HG03039 (cell line): Measurements from ENCODE around the gene B4GALT7.
A peak's percentile ranks its signal among the peaks of the same experiment; 100 is the strongest.
"Not testable (repeated sequence)": the region's sequence is repeated elsewhere in the genome, so short reads cannot be mapped to it uniquely, and the experiment has no call there.

Experiments
- ATAC-seq: cut with Tn5 transposase; IDR thresholded peaks from one replicate; pipeline ENCODE4 v1.9.1; 2021; ENCODE audit warnings: mild to moderate bottlenecking, moderate library complexity; ENCODE audit not compliant: unreplicated experiment

The B4GALT7 gene, protein sequence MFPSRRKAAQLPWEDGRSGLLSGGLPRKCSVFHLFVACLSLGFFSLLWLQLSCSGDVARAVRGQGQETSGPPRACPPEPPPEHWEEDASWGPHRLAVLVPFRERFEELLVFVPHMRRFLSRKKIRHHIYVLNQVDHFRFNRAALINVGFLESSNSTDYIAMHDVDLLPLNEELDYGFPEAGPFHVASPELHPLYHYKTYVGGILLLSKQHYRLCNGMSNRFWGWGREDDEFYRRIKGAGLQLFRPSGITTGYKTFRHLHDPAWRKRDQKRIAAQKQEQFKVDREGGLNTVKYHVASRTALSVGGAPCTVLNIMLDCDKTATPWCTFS

DNA sequence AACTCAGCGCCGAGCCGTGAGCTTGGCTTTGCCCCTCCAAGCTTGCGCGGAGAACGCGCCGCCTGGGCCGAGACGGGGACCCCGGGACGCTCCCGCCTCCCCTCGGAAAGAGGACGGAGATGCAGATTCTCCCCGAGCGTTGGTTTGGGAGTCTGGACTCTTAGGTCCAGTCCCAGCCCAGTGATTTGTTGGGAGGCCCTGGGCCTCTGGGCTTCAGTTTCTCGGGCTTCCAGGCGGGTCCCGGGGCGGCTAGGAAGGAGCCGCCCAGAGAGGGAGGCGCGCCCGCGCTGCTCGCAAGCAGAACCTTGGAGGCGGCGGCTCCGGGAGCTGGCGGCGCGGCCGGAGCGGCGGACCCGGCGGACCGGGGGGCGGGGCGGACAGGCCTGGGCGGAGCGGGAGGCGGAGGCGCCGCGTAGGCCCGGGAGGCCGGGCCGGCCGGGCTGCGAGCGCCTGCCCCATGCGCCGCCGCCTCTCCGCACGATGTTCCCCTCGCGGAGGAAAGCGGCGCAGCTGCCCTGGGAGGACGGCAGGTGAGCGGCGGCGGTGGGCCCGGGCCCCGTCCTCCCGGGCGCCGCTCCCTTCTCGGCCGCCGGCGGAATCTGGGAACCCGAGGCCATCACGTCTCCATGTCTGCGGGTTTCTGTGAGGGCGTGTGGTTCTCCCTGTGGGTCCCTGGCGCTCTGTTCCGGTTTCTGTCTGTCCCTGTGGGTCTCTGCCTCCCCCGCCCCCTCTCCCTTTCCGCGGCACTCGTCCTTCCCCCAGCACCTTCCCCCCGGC lies at the start of gene B4GALT7:
B4GALT7 (plus strand) TSS at position 402 of the 777 bp plus-strand sequence; CDS start at position 481, 79 bp downstream.
- ATAC-seq, result peak; percentile 75

DNA sequence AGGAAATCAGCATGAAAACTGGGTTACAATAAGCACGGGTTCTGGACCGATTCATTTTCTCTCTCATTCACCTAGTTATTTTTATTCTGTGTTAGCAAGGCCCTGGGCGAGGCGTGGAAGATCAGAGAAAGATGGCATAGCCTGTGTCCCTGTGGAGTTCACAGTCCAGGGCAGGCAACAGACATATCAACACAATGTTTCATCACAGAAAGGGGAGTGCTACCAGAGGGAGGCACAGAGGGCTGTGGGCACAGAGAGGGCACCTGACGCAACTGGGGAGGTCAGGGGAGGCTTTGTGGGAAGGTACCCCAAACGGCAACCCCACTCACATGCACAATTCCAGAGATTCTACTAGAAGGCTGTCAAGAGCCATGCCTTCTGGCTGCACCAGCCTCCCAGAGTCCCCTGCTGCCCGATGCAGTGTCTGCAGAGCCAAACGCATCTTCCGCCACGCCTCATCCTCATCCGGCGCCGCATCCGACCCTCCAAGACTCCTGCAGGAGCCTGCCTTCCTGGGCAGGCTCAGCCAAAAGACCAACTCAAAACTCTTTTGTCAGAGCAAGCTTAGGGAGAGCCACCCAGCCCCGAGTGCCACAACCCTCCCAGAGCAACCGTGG lies 47.0 kb upstream of the B4GALT7 start:
- no peak for ATAC-seq

DNA sequence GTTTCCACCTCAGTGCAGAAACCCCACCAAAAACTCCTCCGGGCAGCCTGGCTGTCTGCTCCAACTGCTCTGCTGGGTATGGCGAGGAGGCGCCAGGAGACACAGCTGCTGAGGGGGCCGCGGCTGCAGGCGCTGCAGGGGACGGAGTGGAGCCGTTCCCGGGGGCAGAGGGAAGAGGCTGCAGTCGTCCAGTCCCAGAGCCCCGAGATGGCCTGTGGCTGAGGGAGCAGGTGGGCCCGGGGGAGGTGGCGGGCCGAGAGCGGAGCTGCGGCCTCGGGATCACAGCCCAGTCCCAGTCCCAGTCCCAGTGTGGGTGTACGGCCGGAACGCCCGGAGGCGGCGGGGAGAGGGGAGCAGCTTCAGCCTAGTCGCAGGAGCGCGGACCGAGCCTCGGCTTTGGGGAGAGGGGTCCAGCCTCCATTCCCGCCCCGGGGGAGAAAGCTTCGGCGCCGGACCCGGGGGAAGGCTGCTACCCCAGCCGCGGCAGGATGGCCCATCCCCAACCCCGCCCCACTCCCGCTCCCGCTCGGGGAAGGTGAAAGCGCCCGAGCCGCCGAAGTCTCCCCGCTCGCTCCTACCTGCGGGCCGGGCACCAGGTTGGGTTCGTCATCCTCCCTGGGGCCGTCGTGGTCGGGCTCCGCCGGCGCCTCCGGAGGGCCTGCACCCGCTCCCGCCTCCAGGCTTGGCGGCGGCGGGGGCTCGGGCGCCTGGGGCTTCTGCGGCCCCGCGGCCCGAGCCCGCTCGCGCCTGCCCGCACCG lies 46.1 kb upstream of the B4GALT7 start:
- ATAC-seq, result peak; percentile 37

DNA sequence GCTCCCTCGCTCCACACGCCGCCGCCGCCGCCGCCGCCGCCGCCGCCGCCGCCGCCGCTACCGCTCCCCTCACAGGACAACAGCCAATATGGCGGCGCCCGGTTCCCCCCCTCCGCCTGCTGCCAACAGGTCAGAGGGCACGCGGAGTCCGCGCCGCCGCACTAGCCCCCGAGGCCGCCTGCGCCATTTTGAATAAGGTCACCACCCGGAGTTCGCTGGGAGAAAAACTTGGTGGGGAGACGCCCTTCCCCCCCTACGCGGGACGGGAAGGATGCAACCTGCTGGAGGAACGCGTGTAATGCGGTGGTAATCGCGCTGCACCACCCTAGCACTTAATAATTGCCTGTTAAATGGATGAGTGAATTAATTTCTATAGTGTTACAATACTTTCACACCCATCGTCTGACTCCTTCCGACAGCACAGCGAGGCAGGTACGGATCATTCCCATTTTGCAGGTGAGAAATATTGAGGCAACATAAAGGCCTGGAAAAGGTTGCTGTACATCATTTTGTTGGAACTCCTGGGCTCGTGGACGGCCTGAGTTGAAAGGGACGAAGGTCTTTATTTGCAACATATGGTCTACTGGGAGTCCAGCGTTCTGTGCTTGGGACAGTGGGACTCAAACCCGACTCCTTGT lies 45.3 kb upstream of the B4GALT7 start, which contains the start of gene FAM193B:
FAM193B (minus strand) TSS at position 90 of the 638 bp plus-strand sequence. CDS start 105 bp downstream, outside the sequence.
- peak; percentile 90 for ATAC-seq

DNA sequence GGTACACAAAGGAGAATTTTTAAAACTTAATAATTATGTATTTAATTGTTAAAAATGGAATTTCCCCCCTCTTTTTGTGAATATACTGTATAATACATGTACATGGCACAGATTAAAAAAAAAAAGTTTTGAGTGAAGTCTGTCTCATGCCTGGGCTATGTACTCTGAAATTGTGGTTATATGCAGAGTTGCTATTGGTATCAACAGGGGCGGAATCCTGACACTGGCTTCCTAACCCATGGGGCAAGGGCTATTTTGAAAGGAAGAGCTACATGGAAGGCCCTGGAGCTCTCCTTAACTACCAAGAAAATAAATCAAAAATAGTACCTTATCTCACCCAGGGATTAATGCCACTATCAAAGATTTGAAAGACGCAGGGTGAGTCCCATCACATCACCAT lies 44.7 kb upstream of the B4GALT7 start:
- ATAC-seq, result no peak

DNA sequence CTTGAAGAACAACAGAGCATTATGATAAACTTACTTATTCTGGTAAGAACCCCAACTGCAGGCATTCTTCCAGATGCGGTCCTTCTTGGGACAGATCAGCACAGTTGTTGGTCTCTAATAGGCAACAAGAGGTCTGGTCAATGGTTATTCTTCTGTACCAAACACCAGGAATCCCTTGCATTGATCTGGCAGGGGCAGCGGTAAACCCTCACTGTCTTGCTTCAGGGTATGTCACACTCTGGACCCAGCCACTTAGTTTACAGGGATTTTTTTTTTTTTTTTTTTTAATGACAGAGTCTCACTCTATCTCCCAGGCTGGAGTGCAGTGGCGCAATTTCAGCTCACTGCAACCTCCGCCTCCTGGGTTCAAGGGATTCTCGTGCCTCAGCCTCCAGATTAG lies 44.3 kb upstream of the B4GALT7 start:
- no peak for ATAC-seq

DNA sequence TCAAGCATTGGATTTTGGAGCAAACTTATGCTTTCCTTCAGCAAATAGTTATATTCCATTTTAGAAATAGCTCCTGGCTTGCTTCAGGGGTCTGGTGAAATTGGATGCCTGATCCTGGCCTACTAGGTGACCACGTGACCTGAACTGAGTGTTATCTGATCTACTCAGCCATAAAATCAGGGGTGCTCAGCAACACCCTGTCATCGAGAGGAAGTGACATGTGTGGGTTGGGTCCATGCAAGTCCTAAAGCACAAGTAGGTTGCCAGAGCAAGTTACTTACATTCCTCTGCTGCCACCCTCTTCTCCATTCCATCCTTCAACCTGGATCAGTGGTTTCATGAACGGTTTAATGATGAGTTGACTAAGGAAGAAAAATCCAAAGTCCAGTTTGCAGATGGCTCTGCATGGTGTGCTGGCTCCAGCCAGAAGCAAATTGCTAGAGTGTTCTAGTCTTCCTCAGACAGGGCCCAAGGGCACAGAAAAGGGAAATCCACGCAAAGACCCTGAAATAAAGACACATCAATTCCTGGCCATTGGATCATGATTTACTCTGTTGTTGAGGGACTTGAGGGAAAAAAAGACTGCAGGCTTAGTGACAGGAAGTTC lies 42.8 kb upstream of the B4GALT7 start:
- no peak for ATAC-seq

DNA sequence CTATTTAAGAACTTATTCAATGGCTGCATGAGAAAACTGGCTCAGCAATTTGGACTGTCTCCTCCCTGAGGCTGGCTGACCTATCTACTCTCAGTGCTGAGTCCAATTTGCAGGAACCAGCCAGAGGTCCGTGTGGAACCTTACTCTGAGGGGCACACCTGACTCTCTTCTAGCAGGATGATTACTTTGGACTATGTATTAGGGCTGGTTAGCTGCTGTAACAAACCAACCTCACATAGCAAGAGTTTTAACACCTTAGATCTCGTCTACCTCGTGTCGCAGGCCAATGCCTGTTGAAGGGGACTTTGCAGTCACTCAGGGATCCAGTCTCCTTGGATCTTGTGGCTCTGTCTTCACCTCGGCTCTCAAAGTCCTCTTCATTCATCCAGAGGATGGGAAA lies 42.1 kb upstream of the B4GALT7 start:
- no peak for ATAC-seq

DNA sequence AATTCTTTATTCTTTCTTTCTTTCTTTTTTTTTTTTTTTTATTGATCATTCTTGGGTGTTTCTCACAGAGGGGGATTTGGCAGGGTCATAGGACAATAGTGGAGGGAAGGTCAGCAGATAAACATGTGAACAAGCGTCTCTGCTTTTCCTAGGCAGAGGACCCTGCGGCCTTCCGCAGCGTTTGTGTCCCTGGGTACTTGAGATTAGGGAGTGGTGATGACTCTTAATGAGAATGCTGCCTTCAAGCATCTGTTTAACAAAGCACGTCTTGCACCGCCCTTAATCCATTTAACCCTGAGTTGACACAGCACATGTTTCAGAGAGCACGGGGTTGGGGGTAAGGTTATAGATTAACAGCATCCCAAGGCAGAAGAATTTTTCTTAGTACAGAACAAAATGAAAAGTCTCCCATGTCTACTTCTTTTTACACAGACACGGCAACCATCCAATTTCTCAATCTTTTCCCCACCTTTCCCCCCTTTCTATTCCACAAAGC lies 40.4 kb upstream of the B4GALT7 start:
- not testable (repeated sequence) for ATAC-seq

DNA sequence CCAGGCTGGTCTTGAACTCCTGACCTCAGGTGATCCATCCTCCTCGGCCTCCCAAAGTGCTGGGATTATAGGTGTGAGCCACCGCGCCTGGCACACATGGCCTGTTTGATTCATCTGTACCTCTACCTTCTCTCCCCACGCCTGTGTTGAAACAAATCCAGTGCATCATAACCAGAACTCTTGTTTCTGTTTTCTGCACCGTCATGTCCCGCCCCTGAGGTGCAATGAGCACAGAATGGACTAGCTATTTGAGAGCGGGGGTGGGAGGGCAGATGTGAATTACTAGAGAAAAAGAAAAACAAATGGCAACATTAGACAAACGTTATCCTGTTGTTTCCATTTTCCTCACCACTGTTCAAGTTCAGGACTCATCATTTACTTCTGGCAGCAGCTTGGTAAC lies 34.9 kb upstream of the B4GALT7 start:
- no peak for ATAC-seq

DNA sequence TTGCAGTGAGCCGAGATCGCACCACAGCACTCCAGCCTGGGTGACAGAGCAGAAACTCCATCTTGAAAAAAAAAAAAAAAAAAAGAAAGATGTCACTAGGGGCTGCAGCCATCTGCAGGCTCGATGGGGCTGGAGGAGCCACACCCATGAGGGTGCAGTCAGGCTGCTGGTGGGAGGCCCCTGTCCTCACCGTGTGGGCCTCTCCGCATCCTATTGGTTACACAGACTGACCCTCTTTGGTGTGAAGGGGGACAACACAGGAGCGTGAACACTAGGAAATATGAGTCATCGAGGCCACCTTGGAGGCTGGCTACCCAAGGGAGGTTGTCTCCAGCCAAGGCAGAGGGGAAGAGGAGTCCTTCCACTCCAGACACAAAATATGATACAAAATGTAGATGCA lies 31.6 kb upstream of the B4GALT7 start:
- ATAC-seq, result no peak

DNA sequence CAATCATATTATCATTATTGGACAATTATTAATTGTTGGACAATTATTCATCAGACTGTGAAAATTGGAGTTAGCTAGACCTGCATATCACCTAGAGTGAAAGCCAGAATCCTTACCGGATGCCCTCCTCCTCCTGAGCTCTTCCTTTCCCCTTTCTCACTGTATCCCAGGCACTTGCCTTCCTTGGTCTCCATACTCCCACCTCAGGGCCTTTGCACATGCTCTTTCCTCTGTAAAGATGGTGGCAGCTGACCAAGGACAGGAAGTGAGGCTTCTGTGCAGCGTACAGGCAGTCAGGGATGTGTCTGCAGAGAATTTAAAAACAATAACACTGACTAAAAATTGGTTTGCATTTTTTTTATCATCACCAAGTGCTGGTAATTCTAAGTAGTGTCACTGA lies 30.0 kb upstream of the B4GALT7 start:
- ATAC-seq, result no peak

DNA sequence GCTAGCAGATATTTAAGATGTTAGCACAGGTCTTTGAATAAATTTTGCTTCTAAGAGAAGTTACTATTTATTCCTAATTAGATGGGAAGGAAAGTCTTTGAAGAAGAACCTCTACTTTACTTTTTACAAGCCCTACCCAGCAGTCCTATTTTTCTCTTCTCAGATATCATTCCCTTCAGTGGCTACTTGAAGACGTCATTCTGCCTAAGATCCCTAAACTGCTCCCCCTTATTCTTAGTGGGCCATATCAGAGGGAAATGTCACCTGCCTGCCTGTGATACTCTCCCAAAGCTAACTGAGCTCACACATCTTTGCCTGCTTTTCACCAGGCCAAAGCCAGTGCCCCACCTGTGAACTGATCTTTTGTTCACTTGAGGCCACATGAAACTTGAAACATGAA lies 24.4 kb upstream of the B4GALT7 start:
- ATAC-seq, result no peak

DNA sequence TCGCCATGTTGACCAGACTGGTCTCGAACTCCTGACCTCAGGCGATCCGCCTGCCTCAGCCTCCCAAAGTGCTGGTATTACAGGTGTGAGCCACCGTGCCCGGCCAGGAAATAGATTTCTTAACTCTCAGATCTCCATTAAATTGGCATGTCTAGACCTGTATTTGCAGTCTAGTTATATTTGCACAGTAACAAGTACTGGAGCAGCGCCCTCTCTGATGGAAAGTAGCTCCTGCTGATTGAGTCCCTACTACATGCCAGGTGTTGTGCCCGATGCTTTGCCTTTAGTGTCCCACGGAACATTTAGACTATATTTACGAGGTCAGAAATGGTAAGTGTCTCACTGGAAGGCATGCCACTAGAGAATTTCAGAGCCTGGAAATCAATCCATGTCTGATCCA lies 23.8 kb upstream of the B4GALT7 start:
- no peak for ATAC-seq

DNA sequence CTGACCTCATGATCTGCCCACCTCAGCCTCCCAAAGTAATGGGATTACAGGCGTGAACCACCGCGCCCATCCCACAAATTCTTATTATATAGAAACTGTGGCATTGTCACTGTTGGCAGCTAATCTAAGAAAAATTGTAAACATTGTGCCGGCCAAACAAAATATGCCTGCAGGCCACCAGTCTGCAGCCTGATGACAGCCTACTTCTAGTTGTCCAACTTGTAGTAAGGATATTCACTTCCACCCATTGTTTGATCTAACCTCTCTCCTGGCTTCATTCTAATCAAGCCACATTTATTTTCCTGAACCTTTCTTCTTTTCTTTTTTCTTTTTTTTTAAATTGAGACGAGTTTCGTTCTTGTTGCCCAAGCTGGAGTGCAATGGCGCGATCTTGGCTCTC lies 21.6 kb upstream of the B4GALT7 start:
- no peak for ATAC-seq

DNA sequence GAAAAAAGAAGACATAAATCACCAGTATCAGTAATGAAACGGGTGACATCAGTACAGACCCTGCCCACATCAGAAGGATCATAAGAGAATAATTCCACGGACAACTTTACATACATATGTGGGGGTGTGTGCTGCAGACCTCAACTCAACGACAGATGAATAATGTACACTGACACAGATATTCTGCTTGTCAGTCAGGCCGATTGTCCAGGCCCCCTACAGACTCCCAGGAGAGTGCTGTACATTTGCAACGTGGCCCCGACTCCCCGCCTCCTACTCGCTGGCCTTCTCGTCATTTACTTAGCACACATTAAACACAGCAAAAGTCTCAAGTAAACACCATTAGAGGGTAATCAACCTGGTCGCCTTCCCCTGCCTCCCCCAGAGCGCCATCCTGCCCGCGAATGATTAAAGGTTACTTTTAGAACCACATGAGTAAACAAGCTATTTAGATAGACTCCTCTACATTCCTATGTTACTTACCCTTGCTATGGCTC lies 11.5 kb upstream of the B4GALT7 start:
- no peak for ATAC-seq

DNA sequence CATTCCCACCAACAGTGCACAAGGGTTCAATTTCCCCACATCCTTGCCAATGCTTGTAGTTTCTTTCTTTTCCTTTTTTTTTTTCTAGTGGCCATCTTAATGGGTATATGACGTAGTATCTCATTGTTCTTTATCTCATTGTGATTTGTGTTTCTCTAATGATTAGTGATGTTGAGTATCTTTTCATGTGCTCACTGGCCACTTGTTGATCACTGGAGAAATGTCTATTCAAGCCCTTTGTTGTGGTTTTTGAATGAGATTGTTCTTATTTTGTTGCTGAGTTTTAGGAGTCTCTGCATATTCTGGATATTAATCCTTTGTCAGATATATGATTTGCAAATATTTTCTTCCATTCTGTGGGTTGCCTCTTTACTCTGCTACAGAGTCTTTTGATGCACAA lies 9.5 kb upstream of the B4GALT7 start:
- no peak for ATAC-seq

DNA sequence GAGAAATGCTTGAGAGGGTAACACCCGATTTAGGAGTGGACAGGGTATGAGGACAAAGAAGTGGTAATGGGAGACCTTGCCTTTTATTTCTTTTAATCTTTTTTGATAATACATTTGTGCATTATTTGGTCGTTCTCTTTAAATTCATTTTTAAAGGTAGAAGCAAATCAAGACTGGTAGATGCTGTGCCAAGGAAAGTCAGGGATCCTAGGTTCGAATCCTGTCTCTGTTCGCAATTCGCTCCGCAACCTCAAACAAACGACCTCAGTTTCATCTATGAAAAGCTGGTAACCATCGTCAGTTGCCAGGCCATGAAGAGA lies 8.3 kb upstream of the B4GALT7 start:
- ATAC-seq, result no peak

DNA sequence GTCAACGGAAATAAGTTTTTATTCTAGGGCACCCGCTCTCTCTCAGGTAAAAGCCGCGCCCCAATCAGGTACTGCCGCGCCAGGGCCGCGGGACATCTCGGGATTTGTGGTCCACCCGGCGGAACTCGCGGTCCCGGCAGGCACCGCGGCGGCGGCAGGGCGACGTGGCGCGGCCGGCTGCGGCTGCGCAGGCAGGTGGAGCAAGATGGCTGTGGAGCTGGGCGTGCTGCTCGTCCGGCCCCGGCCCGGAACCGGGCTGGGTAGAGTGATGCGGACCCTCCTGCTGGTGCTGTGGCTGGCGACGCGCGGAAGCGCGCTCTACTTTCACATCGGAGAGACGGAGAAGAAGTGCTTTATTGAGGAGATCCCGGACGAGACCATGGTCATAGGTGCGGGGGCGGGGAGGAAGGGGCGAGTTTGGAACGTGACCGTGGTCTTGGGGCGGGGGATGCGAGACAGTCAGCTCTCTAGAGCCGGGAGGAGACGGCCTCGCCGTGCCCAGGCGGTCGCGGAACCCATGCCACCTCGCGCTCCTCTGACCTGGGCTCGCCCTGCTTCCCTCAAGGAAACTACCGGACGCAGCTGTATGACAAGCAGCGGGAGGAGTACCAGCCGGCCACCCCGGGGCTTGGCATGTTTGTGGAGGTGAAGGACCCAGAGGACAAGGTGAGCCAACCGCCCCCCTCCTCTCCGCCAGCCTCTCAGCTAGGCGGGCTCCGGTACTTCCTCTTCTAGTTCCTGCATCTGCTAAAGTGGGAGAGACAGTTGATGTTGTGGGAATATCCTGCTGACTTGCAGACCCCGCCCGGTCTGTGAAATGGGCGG lies 7.7 kb upstream of the B4GALT7 start, which contains the start of gene TMED9:
TMED9 (plus strand) TSS at position 194 of the 825 bp plus-strand sequence; CDS start at position 206, 12 bp downstream.
- ATAC-seq, result peak; percentile 88
